Muscle layer of colon (tissue), 2 donors: ENCODE results near the gene EVA1A.

Source experiments
- H3K27ac ChIP-seq: one replicate; pipeline ENCODE4 v1.7.0; 2013; ENCODE audit warnings: low read depth, mild to moderate bottlenecking, low read length, moderate library complexity
- H3K27me3 ChIP-seq, 2 donors: one replicate each; pipeline ENCODE4 v1.7.0; 2013; ENCODE audit warnings: low read length in 2 of 2, mild to moderate bottlenecking in 2 of 2; ENCODE audit not compliant: insufficient read depth in 2 of 2, control insufficient read depth in 1 of 2
- H3K36me3 ChIP-seq: one replicate; pipeline ENCODE4 v1.7.0; 2013; ENCODE audit warnings: mild to moderate bottlenecking, low read length; ENCODE audit not compliant: insufficient read depth
- H3K4me1 ChIP-seq: one replicate; pipeline ENCODE4 v1.7.0; 2013; ENCODE audit warnings: mild to moderate bottlenecking, low read length; ENCODE audit not compliant: insufficient read depth
- H3K4me3 ChIP-seq, 2 donors: one replicate each; pipeline ENCODE4 v1.7.0; 2013; ENCODE audit warnings: low read length in 2 of 2, low read depth in 1 of 2, mild to moderate bottlenecking in 1 of 2, moderate library complexity in 1 of 2
- H3K9ac ChIP-seq: one replicate; pipeline ENCODE4 v1.7.0; 2013; ENCODE audit warnings: low read length
- H3K9me3 ChIP-seq: one replicate; pipeline ENCODE4 v1.7.0; 2013; ENCODE audit warnings: mild to moderate bottlenecking, low read length
- donor health status: abdominal sarcoma.
- donor health status: Adenocarcinoma of cecum.

Gene EVA1A

GRCh38 chr2:75518638-75519465 is 41.9 kb downstream of the EVA1A start:
- Histone ChIP-seq H3K36me3 (no peaks in the 10 kb centered on the region), H3K27me3 (no peaks in the 10 kb centered on the region), H3K4me3 (no peak overlapping the region), H3K9ac (no peak overlapping the region), H3K4me1 (no peaks in the 10 kb centered on the region), H3K9me3 (no peaks in the 10 kb centered on the region), H3K27ac (no peak overlapping the region)

GRCh38 chr2:75517547-75518230 is 43.0 kb downstream of the EVA1A start:
- H3K9ac ChIP-seq, result no peak overlapping the region
- no peak overlapping the region for H3K27ac ChIP-seq
- no peak overlapping the region for H3K4me3 ChIP-seq
- H3K36me3 ChIP-seq, result no peaks in the 10 kb centered on the region
- H3K4me1 ChIP-seq, result no peaks in the 10 kb centered on the region
- no peaks in the 10 kb centered on the region for H3K9me3 ChIP-seq
- H3K27me3 ChIP-seq, result no peaks in the 10 kb centered on the region

DNA sequence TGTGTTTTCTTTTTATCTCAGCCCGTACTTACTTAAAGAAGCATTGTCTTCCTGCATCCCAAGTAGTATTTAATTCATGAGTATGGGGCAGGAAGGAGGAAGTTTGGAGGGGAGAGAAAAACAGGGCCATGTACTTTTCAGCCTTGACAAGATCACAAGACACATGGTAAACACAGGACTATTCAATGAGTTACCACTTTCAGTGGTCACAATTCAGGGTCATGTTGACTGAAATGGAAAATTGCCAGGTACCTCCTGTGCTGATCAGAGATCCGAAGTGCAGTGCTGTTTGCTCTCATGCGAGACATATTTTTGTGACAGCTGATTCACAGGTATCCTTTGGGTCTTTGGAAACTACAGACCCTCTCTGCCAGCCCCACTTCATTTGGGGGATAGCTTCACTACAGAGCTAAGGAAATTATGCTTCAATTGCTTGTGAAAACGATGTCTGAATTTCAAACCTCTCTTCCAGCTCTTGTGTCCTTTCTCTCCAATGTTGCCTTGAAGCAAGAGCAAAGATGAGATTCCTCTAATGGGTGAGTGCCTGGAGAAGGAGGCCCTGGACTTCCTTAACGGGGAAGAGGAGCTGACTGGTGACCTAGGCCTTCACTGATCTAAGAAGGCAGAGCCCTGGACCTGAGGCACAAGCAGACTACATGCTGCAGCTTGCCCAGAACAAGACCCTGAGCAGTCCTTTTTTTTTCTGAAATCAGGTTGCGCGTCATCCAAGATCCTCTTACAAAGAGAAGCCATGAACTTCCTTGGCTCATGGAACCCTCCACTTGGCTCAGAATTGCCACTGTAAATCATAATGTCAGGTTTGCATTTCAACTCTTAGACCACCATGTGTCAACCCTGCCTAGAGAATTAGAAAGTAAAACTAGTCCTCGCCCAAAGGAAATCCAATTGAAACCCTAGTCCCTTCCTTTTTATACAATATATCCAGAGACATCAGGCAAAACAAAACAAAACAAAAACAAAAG is 44.1 kb downstream of the EVA1A start:
- no peak overlapping the region for H3K27ac ChIP-seq
- no peak overlapping the region for H3K9ac ChIP-seq
- H3K27me3 ChIP-seq, result no peaks in the 10 kb centered on the region
- no peaks in the 10 kb centered on the region for H3K4me1 ChIP-seq
- no peak overlapping the region for H3K4me3 ChIP-seq
- no peaks in the 10 kb centered on the region for H3K9me3 ChIP-seq
- H3K36me3 ChIP-seq, result no peaks in the 10 kb centered on the region

- Histone ChIP-seq H3K4me1 (no peaks in the 10 kb centered on the region), H3K9ac (no peak overlapping the region), H3K27ac (no peak overlapping the region), H3K9me3 (no peaks in the 10 kb centered on the region), H3K36me3 (no peaks in the 10 kb centered on the region), H3K4me3 (no peak overlapping the region), H3K27me3 (no peaks in the 10 kb centered on the region)
These were observed 45.0 kb downstream of the EVA1A start for GRCh38 chr2:75515584-75516368.

GRCh38 chr2:75513616-75514170 is 47.0 kb downstream of the EVA1A start:
- no peak overlapping the region for H3K4me3 ChIP-seq
- no peaks in the 10 kb centered on the region for H3K9me3 ChIP-seq
- no peaks in the 10 kb centered on the region for H3K4me1 ChIP-seq
- no peak overlapping the region for H3K27ac ChIP-seq
- no peak overlapping the region for H3K9ac ChIP-seq
- H3K36me3 ChIP-seq, result no peaks in the 10 kb centered on the region
- H3K27me3 ChIP-seq, result no peaks in the 10 kb centered on the region

DNA sequence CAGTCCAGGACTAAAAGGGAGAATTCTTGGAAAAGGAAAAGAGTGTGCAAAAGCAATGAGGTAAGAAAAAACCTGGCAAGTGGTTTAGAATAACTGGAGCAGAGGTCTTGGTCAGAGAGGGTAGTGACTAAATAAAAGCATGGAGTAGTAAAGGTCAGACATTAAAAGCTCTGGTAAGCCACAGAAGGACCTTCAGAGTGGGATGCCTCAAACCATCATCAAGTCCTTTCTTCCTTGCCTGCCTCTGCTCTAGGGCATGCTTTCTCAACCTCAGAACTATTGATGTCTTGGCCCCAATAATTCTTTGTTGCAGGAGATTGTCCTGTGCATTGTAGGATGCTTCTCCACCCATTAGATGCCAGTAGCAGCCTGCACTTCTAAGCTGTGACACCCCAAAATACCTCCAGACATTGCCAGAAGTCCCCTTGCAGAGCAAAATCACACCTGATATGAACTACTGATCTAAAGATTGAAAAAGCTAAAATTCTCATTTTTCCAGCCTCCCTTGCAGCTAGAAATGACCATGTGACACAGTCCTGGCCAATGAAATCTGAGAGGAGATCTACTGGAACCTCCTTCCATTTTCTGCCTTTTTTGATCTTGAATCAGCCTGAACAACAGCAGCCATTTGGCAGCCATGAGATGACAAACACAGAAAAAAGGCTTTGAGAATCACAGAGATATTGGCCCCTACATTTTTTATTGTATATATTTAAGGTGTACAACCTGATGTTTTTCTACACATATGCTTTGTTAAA is 48.1 kb downstream of the EVA1A start:
- Histone ChIP-seq H3K4me3 (no peak overlapping the region), H3K36me3 (no peaks in the 10 kb centered on the region), H3K9me3 (no peaks in the 10 kb centered on the region), H3K9ac (no peak overlapping the region), H3K27ac (no peak overlapping the region), H3K27me3 (no peaks in the 10 kb centered on the region), H3K4me1 (no peaks in the 10 kb centered on the region)

GRCh38 chr2:75506101-75506697 is 54.5 kb downstream of the EVA1A start:
- no peak overlapping the region for H3K9ac ChIP-seq
- H3K4me1 ChIP-seq, result no peaks in the 10 kb centered on the region
- H3K9me3 ChIP-seq, result no peaks in the 10 kb centered on the region
- no peaks in the 10 kb centered on the region for H3K36me3 ChIP-seq
- H3K4me3 ChIP-seq, result no peak overlapping the region
- H3K27me3 ChIP-seq, result no peaks in the 10 kb centered on the region
- no peak overlapping the region for H3K27ac ChIP-seq

DNA sequence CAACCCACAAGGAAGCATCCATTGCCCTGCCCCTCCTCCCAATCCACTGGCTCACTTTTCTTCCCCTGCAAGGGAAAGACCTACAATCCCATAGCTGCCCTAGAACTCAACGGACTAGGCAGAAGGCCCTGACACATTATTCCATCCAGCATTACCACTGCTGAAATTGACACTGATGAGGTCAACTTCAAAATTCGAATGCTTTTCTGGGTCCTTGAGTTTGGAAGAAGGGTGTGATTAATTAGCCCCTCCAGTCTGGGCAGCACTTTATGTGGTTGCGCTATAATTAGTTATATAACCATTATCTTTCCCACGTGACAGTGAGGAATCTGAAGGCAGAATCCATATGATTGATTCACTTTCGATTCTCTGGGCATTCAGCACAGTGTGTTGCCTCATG is 55.7 kb downstream of the EVA1A start:
- Histone ChIP-seq H3K27ac (no peak overlapping the region), H3K4me3 (no peak overlapping the region), H3K4me1 (no peaks in the 10 kb centered on the region), H3K9me3 (no peaks in the 10 kb centered on the region), H3K36me3 (no peaks in the 10 kb centered on the region), H3K27me3 (no peaks in the 10 kb centered on the region), H3K9ac (no peak overlapping the region)

- Histone ChIP-seq H3K36me3 (no peaks in the 10 kb centered on the region), H3K4me1 (no peaks in the 10 kb centered on the region), H3K27me3 (no peaks in the 10 kb centered on the region), H3K27ac (no peak overlapping the region), H3K9me3 (no peaks in the 10 kb centered on the region), H3K4me3 (no peak overlapping the region), H3K9ac (no peak overlapping the region)
These were observed 57.6 kb downstream of the EVA1A start for GRCh38 chr2:75503048-75503607.
